ENCODE results near the gene S100A8. TPM values are rescaled to one million over a fixed set of nuclear protein-coding genes. Genes with fewer than 3 reads are reported as not detected.

Gene S100A8
- total RNA-seq, 1 donor from 2014 or later: not detected

- no peak for TF ChIP-seq CTCF (conservative IDR thresholded peaks at IDR 0.05; ENCODE audit: low read depth, low read length)
- no peak for DNase-seq (ENCODE audit: low read depth)
- H3K4me3 ChIP-seq (ENCODE audit: low read depth, low read length): no peak overlapping the region
Measured at GRCh38 chr1:153401461-153401860, 10.6 kb upstream of the S100A8 start.

GRCh38 chr1:153400244-153400643, 9.4 kb upstream of the S100A8 start:
- no peak overlapping the region for H3K4me3 ChIP-seq (ENCODE audit: low read depth, low read length)
- no peak for DNase-seq (ENCODE audit: low read depth)
- peak; percentile 18 for TF ChIP-seq CTCF (conservative IDR thresholded peaks at IDR 0.05; ENCODE audit: low read depth, low read length)

GRCh38 chr1:153399401-153400055, 8.7 kb upstream of the S100A8 start:
- no peak overlapping the region for H3K4me3 ChIP-seq (ENCODE audit: low read depth, low read length)
- no peak for DNase-seq (ENCODE audit: low read depth)
- no peak for TF ChIP-seq CTCF (conservative IDR thresholded peaks at IDR 0.05; ENCODE audit: low read depth, low read length)

- H3K4me3 ChIP-seq (ENCODE audit: low read depth, low read length): no peak overlapping the region
- DNase-seq (ENCODE audit: low read depth): no peak
- no peak for TF ChIP-seq CTCF (conservative IDR thresholded peaks at IDR 0.05; ENCODE audit: low read depth, low read length)
Measured at GRCh38 chr1:153397924-153398651, 7.2 kb upstream of the S100A8 start.

- no peak for DNase-seq (ENCODE audit: low read depth)
- no peak for TF ChIP-seq CTCF (conservative IDR thresholded peaks at IDR 0.05; ENCODE audit: low read depth, low read length)
- H3K4me3 ChIP-seq (ENCODE audit: low read depth, low read length): no peak overlapping the region
Measured at GRCh38 chr1:153397051-153397923, 6.4 kb upstream of the S100A8 start.

GRCh38 chr1:153396461-153396860, 5.6 kb upstream of the S100A8 start:
- no peak for TF ChIP-seq CTCF (conservative IDR thresholded peaks at IDR 0.05; ENCODE audit: low read depth, low read length)
- no peak overlapping the region for H3K4me3 ChIP-seq (ENCODE audit: low read depth, low read length)
- no peak for DNase-seq (ENCODE audit: low read depth)
